ENCODE data around the gene OR56A3. TPM values are rescaled to one million over a fixed set of nuclear protein-coding genes. Genes with fewer than 3 reads are reported as not detected.

Gene OR56A3
- total and polyA plus RNA-seq, 2 experiments from 2014 or later: not detected

DNA sequence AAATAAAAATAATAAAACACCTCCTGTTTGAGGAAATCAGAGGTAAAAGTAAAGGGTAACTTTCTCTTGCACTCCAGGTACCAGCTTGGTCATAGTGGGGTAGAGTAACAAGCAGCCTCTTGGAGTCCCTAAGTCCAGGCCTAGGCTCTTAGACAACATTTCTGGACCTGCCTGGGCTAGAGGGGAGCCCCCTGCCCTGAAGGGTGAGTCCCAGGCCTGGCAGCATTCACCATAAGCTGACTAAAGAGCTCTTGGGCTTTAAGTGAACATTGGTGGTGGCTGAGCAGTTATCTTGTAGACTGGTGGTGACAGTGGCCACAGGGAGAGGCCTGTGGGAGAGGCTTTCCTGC lies 18.6 kb upstream of the OR56A3 start:
- DNase-seq (ENCODE audit: low spot score): no peak
- no peaks in the 10 kb centered on the region for H4K20me1 ChIP-seq (replicated peaks; ENCODE audit: insufficient read depth)
- Mint-ChIP-seq H3K27ac (peak overlapping the region; percentile 65; the same call in 1 of the 2 replicates), H3K9me3 (peaks cover 27% of the 10 kb centered on the region), H3K36me3 (ENCODE audit: low read depth) (peaks cover 15% of the 10 kb centered on the region), H3K27me3 (ENCODE audit: insufficient read depth, low read depth, poor library complexity) (no peaks in the 10 kb centered on the region), H3K4me3 (no peak overlapping the region), H3K4me1 (no peaks in the 10 kb centered on the region)
- H2AFZ ChIP-seq: no peak overlapping the region
- no peaks in the 10 kb centered on the region for H3K4me1 ChIP-seq (ENCODE audit: insufficient read depth)
- H3K27ac ChIP-seq (ENCODE audit: low read depth): no peak overlapping the region
- no peak overlapping the region for H3K4me3 ChIP-seq
- no peak overlapping the region for H3K4me2 ChIP-seq
- no peaks in the 10 kb centered on the region for H3F3A ChIP-seq (replicated peaks; ENCODE audit: low read depth)
- H3K79me2 ChIP-seq (replicated peaks; ENCODE audit: insufficient read depth): no peaks in the 10 kb centered on the region
- H3K27me3 ChIP-seq (ENCODE audit: insufficient read depth): no peaks in the 10 kb centered on the region
- no peak for ATAC-seq
- no peaks in the 10 kb centered on the region for H3K36me3 ChIP-seq (ENCODE audit: insufficient read depth)
- no peaks in the 10 kb centered on the region; the same call in 1 of the 2 replicates for H3K9me2 ChIP-seq (ENCODE audit: insufficient read depth)
- no peak for TF ChIP-seq EZH2 (IDR thresholded peaks at IDR 0.05; ENCODE audit: low read depth, unreplicated experiment)
- no peak for TF ChIP-seq JUNB (IDR thresholded peaks at IDR 0.05; ENCODE audit: unreplicated experiment)
- no peak for TF ChIP-seq ZNF114 (CRISPR knock-in tag; IDR thresholded peaks at IDR 0.05)
- no peak for TF ChIP-seq CREB1 (CRISPR knock-in tag; IDR thresholded peaks at IDR 0.05; ENCODE audit: low read depth)
- no peak for TF ChIP-seq ZNF331 (CRISPR knock-in tag; IDR thresholded peaks at IDR 0.05; ENCODE audit: low read depth)
- no peak for TF ChIP-seq POLR2AphosphoS5 (IDR thresholded peaks at IDR 0.05; ENCODE audit: low read depth)

GRCh38 chr11:5923794-5924193 lies 18.3 kb upstream of the OR56A3 start:
- Mint-ChIP-seq H3K36me3 (ENCODE audit: low read depth) (peaks cover 15% of the 10 kb centered on the region), H3K4me1 (no peaks in the 10 kb centered on the region), H3K9me3 (peaks cover 27% of the 10 kb centered on the region), H3K4me3 (no peak overlapping the region), H3K27ac (peak overlapping the region; percentile 65; the same call in 1 of the 2 replicates), H3K27me3 (ENCODE audit: insufficient read depth, low read depth, poor library complexity) (peaks cover under 1% of the 10 kb centered on the region)
- H3K4me2 ChIP-seq: no peak overlapping the region
- no peaks in the 10 kb centered on the region for H3K27me3 ChIP-seq (ENCODE audit: insufficient read depth)
- H3K4me3 ChIP-seq: no peak overlapping the region
- H3K27ac ChIP-seq (ENCODE audit: low read depth): no peak overlapping the region
- ATAC-seq (no peak), DNase-seq (ENCODE audit: low spot score) (no peak)
- H3K79me2 ChIP-seq (replicated peaks; ENCODE audit: insufficient read depth): no peaks in the 10 kb centered on the region
- no peaks in the 10 kb centered on the region for H3F3A ChIP-seq (replicated peaks; ENCODE audit: low read depth)
- H3K4me1 ChIP-seq (ENCODE audit: insufficient read depth): no peaks in the 10 kb centered on the region
- no peaks in the 10 kb centered on the region for H3K36me3 ChIP-seq (ENCODE audit: insufficient read depth)
- H2AFZ ChIP-seq: no peak overlapping the region
- no peaks in the 10 kb centered on the region; the same call in 1 of the 2 replicates for H3K9me2 ChIP-seq (ENCODE audit: insufficient read depth)
- no peaks in the 10 kb centered on the region for H4K20me1 ChIP-seq (replicated peaks; ENCODE audit: insufficient read depth)
- TF ChIP-seq ZNF331 (CRISPR knock-in tag; IDR thresholded peaks at IDR 0.05; ENCODE audit: low read depth) (no peak), STAT1 (IDR thresholded peaks at IDR 0.05; ENCODE audit: unreplicated experiment) (no peak), ETS1 (IDR thresholded peaks at IDR 0.05) (no peak), JUNB (IDR thresholded peaks at IDR 0.05; ENCODE audit: unreplicated experiment) (no peak), ZNF114 (CRISPR knock-in tag; IDR thresholded peaks at IDR 0.05) (no peak), ZNF462 (CRISPR knock-in tag; IDR thresholded peaks at IDR 0.05) (no peak), EZH2 (IDR thresholded peaks at IDR 0.05; ENCODE audit: low read depth, unreplicated experiment) (no peak), EZH2phosphoT487 (IDR thresholded peaks at IDR 0.05; ENCODE audit: unreplicated experiment) (no peak), NANOG (IDR thresholded peaks at IDR 0.05; ENCODE audit: borderline replicate concordance) (no peak), POLR2AphosphoS5 (IDR thresholded peaks at IDR 0.05; ENCODE audit: low read depth) (no peak)
- TF ChIP-seq, protein P1, sequence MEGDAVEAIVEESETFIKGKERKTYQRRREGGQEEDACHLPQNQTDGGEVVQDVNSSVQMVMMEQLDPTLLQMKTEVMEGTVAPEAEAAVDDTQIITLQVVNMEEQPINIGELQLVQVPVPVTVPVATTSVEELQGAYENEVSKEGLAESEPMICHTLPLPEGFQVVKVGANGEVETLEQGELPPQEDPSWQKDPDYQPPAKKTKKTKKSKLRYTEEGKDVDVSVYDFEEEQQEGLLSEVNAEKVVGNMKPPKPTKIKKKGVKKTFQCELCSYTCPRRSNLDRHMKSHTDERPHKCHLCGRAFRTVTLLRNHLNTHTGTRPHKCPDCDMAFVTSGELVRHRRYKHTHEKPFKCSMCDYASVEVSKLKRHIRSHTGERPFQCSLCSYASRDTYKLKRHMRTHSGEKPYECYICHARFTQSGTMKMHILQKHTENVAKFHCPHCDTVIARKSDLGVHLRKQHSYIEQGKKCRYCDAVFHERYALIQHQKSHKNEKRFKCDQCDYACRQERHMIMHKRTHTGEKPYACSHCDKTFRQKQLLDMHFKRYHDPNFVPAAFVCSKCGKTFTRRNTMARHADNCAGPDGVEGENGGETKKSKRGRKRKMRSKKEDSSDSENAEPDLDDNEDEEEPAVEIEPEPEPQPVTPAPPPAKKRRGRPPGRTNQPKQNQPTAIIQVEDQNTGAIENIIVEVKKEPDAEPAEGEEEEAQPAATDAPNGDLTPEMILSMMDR (conservative IDR thresholded peaks at IDR 0.05; ENCODE audit: low read depth in 2 of 2): no peak

Measured in GM23338 (cell line).